HG03558 (cell line): ENCODE results near the gene RNF17.
"Not testable (repeated sequence)": the region's sequence is repeated elsewhere in the genome, so short reads cannot be mapped to it uniquely, and the experiment has no call there.

ENCODE experiments used
- ATAC-seq: cut with Tn5 transposase; IDR thresholded peaks from one replicate; pipeline ENCODE4 v1.9.1; 2021; ENCODE audit warnings: moderate number of reproducible peaks; ENCODE audit not compliant: unreplicated experiment; ENCODE audit errors: extremely low read depth

The RNF17 gene

GRCh38 chr13:24741791-24742190 lies 22.2 kb upstream of the RNF17 start:
- no peak for ATAC-seq

- ATAC-seq = no peak
These were observed 21.7 kb upstream of the RNF17 start for GRCh38 chr13:24742294-24742693.

GRCh38 chr13:24742977-24743376 lies 21.0 kb upstream of the RNF17 start:
- no peak for ATAC-seq

- no peak for ATAC-seq
These were observed 19.7 kb upstream of the RNF17 start for GRCh38 chr13:24744247-24744646.

- ATAC-seq = no peak
These were observed 18.5 kb upstream of the RNF17 start for GRCh38 chr13:24745516-24745860.

GRCh38 chr13:24745861-24746617 lies 17.9 kb upstream of the RNF17 start:
- no peak for ATAC-seq

GRCh38 chr13:24746618-24747247 lies 17.2 kb upstream of the RNF17 start:
- ATAC-seq = no peak

- ATAC-seq = no peak
These were observed 16.5 kb upstream of the RNF17 start for GRCh38 chr13:24747248-24748060.

- ATAC-seq = no peak
These were observed 15.9 kb upstream of the RNF17 start for GRCh38 chr13:24748061-24748400.

GRCh38 chr13:24759197-24759596 lies 4.8 kb upstream of the RNF17 start:
- no peak for ATAC-seq

- ATAC-seq = no peak
These were observed 284 bp downstream of the RNF17 start for GRCh38 chr13:24764276-24764630.

- no peak for ATAC-seq
These were observed 13.2 kb downstream of the RNF17 start for GRCh38 chr13:24777171-24777570.

GRCh38 chr13:24784319-24784718 lies 20.4 kb downstream of the RNF17 start:
- ATAC-seq = no peak

GRCh38 chr13:24788538-24788937 lies 24.6 kb downstream of the RNF17 start:
- ATAC-seq = no peak

- no peak for ATAC-seq
These were observed 38.1 kb downstream of the RNF17 start for GRCh38 chr13:24802074-24802473.

- ATAC-seq = no peak
These were observed 57.2 kb downstream of the RNF17 start for GRCh38 chr13:24821207-24821606.

GRCh38 chr13:24822640-24823039 lies 58.7 kb downstream of the RNF17 start:
- no peak for ATAC-seq

GRCh38 chr13:24823122-24823710 lies 59.2 kb downstream of the RNF17 start:
- ATAC-seq = not testable (repeated sequence)

- no peak for ATAC-seq
These were observed 63.8 kb downstream of the RNF17 start for GRCh38 chr13:24827799-24828198.

GRCh38 chr13:24834902-24835510 lies 71.0 kb downstream of the RNF17 start:
- no peak for ATAC-seq

GRCh38 chr13:24837528-24837927 lies 73.6 kb downstream of the RNF17 start:
- not testable (repeated sequence) for ATAC-seq
